ENCODE measurements around the gene SHANK3.

GRCh38 chr22:50686794-50687193, 14.2 kb downstream of the SHANK3 start:
- TF ChIP-seq POLR2AphosphoS5 (IDR thresholded peaks at IDR 0.05; ENCODE audit: low read depth, low read length) (no peak), REST (IDR thresholded peaks at IDR 0.05; ENCODE audit: insufficient read depth in 1 of 2, low read depth in 2 of 2, low read length in 2 of 2) (no peak), TAF1 (IDR thresholded peaks at IDR 0.05; ENCODE audit: borderline replicate concordance, insufficient read depth, low read length) (no peak), SIN3A (IDR thresholded peaks at IDR 0.05; ENCODE audit: borderline replicate concordance, insufficient read depth, low read length) (no peak), FOXP2 (optimal IDR thresholded peaks at IDR 0.05; ENCODE audit: borderline replicate concordance, extremely low read depth, extremely low read length, insufficient read depth) (no peak)
